Gastrocnemius medialis (tissue), 4 donors: ENCODE measurements around the gene PTPRJ. TPM values are rescaled to one million over a fixed set of nuclear protein-coding genes. Genes with fewer than 3 reads are reported as not detected.
A peak's percentile ranks its signal among the peaks of the same experiment; 100 is the strongest.

ENCODE experiments used
- ATAC-seq, 2 donors: fragments of 150-250 bp; one replicate each; pipeline ENCODE4 v1.9.1; 2016
- DNase-seq, 2 donors: peaks; one replicate each; pipeline ENCODE4 v3.0.0-alpha.2; 2019
- H3K27ac ChIP-seq, 4 donors: fragments of 200-600 bp; sonication (generic); 1 replicate in 1 of 4; 2 replicates in 3 of 4; pipeline ENCODE4 v1.5.1; 2016 to 2018; ENCODE audit warnings: mild to moderate bottlenecking in 2 of 4, moderate library complexity in 1 of 4
- H3K27me3 ChIP-seq, 3 donors: fragments of 200-600 bp; sonication (generic) in 2 of 3; 1 replicate in 1 of 3; 2 replicates in 2 of 3; pipeline versions ENCODE4 v1.5.1 to v1.6.0; 2016 to 2019; ENCODE audit warnings: mild to moderate bottlenecking in 1 of 3, moderate library complexity in 1 of 3
- H3K36me3 ChIP-seq, 2 donors: fragments of 200-600 bp; sonication (generic) in 1 of 2; one replicate each; pipeline ENCODE4 v1.5.1; 2017 to 2018
- H3K4me1 ChIP-seq, 2 donors: fragments of 200-600 bp; sonication (generic) in 1 of 2; one replicate each; pipeline ENCODE4 v1.5.1; 2016 to 2017; ENCODE audit warnings: mild to moderate bottlenecking in 2 of 2
- H3K4me3 ChIP-seq, 4 donors: fragments of 200-600 bp; sonication (generic) in 3 of 4; 1 replicate in 1 of 4; 2 replicates in 3 of 4; pipeline ENCODE4 v1.5.1; 2016 to 2019; ENCODE audit warnings: mild to moderate bottlenecking in 2 of 4
- H3K9me3 ChIP-seq, 3 donors: fragments of 200-600 bp; sonication (generic) in 2 of 3; 1 replicate in 1 of 3; 2 replicates in 2 of 3; pipeline ENCODE4 v1.5.1; 2016 to 2019
- CTCF ChIP-seq, 5 experiments: fragments of 450-650 bp in 3 of 5; fragments of 200-600 bp in 2 of 5; sonication (generic) in 2 of 5; IDR thresholded peaks in 4 of 5; conservative IDR thresholded peaks in 1 of 5; 1 replicate in 4 of 5; 2 replicates in 1 of 5; pipeline ENCODE4 v1.5.1; 2016 to 2019; ENCODE audit warnings: antibody characterized with exemption in 5 of 5, mild to moderate bottlenecking in 3 of 5, moderate library complexity in 3 of 5
- POLR2A ChIP-seq, 2 donors: fragments of 450-650 bp; IDR thresholded peaks; one replicate each; pipeline ENCODE4 v1.6.1; 2017; ENCODE audit warnings: antibody characterized with exemption in 2 of 2, mild to moderate bottlenecking in 2 of 2, moderate library complexity in 2 of 2
- in situ Hi-C, 4 donors: fragments of 200-750 bp; cut with MboI; loops; one replicate each; pipeline versions ENCODE4 v1.15.0 to v1.8.0; 2017; ENCODE audit warnings: low sequenced_read_pairs in 4 of 4
- intact Hi-C: fragments of 100-400 bp; cut with DNase I; formaldehyde crosslinking; loops from one replicate; pipeline ENCODE4 v1.15.1; 2023; ENCODE audit warnings: low total_unique reads
- total RNA-seq, 4 donors: library from RNA; depleted of rRNA; stranded (reverse); fragments of >200 nt; gene quantifications; one replicate each; pipeline versions ENCODE4 v1.1.0 to v1.2.3, GENCODE V29; 2016

The PTPRJ gene
- total RNA-seq, 4 donors from 2014 or later: 5.4 to 9.0 (median 5.6) TPM

- H3K9me3 ChIP-seq: no peaks in the 10 kb centered on the region
- in situ Hi-C loops: no loop called here
- TF ChIP-seq POLR2A (IDR thresholded peaks at IDR 0.05) (no peak), CTCF (IDR thresholded peaks at IDR 0.05 in 4 of 5, conservative IDR thresholded peaks at IDR 0.05 in 1 of 5) (no peak)
- H3K4me1 ChIP-seq: peaks cover 4 to 18% of the 10 kb centered on the region in 2 donors
- ATAC-seq (no peak), DNase-seq (no peak)
- H3K27ac ChIP-seq: no peak overlapping the region
- peaks cover 0 to 3% (median 0%) of the 10 kb centered on the region in 3 donors for H3K27me3 ChIP-seq
- intact Hi-C loops: no loop called here
- no peaks in the 10 kb centered on the region for H3K36me3 ChIP-seq
- no peak overlapping the region for H3K4me3 ChIP-seq
Measured at GRCh38 chr11:47976931-47977330, 3.4 kb upstream of the PTPRJ start.

- no peak for ATAC-seq
- no peak for DNase-seq
- H3K36me3 ChIP-seq: no peaks in the 10 kb centered on the region
- H3K27ac ChIP-seq: no peak overlapping the region
- H3K27me3 ChIP-seq: peaks cover 0 to 3% (median 0%) of the 10 kb centered on the region in 3 donors
- TF ChIP-seq CTCF (IDR thresholded peaks at IDR 0.05 in 4 of 5, conservative IDR thresholded peaks at IDR 0.05 in 1 of 5) (no peak), POLR2A (IDR thresholded peaks at IDR 0.05) (no peak)
- H3K9me3 ChIP-seq: no peaks in the 10 kb centered on the region
- in situ Hi-C loops (no loop called here), intact Hi-C loops (no loop called here)
- no peak overlapping the region for H3K4me3 ChIP-seq
- peaks cover 8 to 21% of the 10 kb centered on the region in 2 donors for H3K4me1 ChIP-seq
Measured at GRCh38 chr11:47977623-47978022, 2.7 kb upstream of the PTPRJ start.

- DNase-seq (peak in 1 of 2 donors; percentile 51), ATAC-seq (peak; percentile 30 to 32)
- H3K4me1 ChIP-seq: peaks cover 8 to 16% of the 10 kb centered on the region in 2 donors
- intact Hi-C loops (loop anchor here (2.0 kb wide), 1 partner anchor 101 kb away; no protein-coding TSS in a partner anchor), in situ Hi-C loops (no loop called here)
- peak overlapping the region; percentile 42 to 73 (median 68) for H3K4me3 ChIP-seq
- H3K9me3 ChIP-seq: no peaks in the 10 kb centered on the region
- H3K27ac ChIP-seq: peak overlapping the region; percentile 44 to 73 (median 70)
- TF ChIP-seq POLR2A (IDR thresholded peaks at IDR 0.05): no peak
- no peak for TF ChIP-seq CTCF (IDR thresholded peaks at IDR 0.05 in 4 of 5, conservative IDR thresholded peaks at IDR 0.05 in 1 of 5)
- H3K36me3 ChIP-seq: no peaks in the 10 kb centered on the region
- H3K27me3 ChIP-seq: peaks cover 0 to 3% (median 0%) of the 10 kb centered on the region in 3 donors
Measured at GRCh38 chr11:47979378-47980087, 826 bp upstream of the PTPRJ start.

- no peaks in the 10 kb centered on the region for H3K36me3 ChIP-seq
- H3K4me1 ChIP-seq: peaks cover 8 to 12% of the 10 kb centered on the region in 2 donors
- peak in 1 of 2 donors; percentile 51 for DNase-seq
- peaks cover 0 to 3% (median 0%) of the 10 kb centered on the region in 3 donors for H3K27me3 ChIP-seq
- in situ Hi-C loops (no loop called here), intact Hi-C loops (loop anchor here (2.0 kb wide), 1 partner anchor 100 kb away; no protein-coding TSS in a partner anchor)
- H3K4me3 ChIP-seq: peak overlapping the region; percentile 67 to 93 (median 72)
- no peak for TF ChIP-seq POLR2A (IDR thresholded peaks at IDR 0.05)
- TF ChIP-seq CTCF (IDR thresholded peaks at IDR 0.05 in 4 of 5, conservative IDR thresholded peaks at IDR 0.05 in 1 of 5): peak in 1 of 5 experiments; percentile 31
- H3K27ac ChIP-seq: peak overlapping the region; percentile 39 to 74 (median 71)
- no peaks in the 10 kb centered on the region for H3K9me3 ChIP-seq
- ATAC-seq: peak; percentile 67 to 71
Measured at GRCh38 chr11:47980907-47981621, 705 bp downstream of the PTPRJ start.
